ENCODE measurements around the gene GAPT. TPM values are rescaled to one million over a fixed set of nuclear protein-coding genes. Genes with fewer than 3 reads are reported as not detected.
A peak's percentile ranks its signal among the peaks of the same experiment; 100 is the strongest.

The GAPT gene
- polyA plus RNA-seq, 1 of the 3 experiments (the other 2 are of a cell fraction): not detected

DNA sequence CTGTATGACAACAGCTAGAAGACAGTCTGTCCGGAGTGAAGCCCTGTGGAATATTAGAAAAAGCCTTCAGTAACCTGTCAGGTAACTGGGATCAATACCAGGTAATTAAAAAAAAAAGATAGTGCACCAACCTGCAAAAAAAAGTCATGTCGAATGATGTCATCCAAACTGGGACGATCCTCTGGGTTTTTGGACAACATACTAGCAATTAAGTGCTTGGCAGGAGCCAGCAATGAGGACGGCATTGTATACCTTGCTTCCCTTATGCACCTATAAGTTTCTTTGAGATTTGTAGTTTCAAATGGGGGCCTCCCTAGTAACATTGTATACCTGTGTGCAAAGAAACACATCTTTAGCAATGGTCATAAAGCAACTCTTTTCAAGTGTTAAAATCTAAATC lies 34.2 kb upstream of the GAPT start:
- H3F3A ChIP-seq (replicated peaks; ENCODE audit: insufficient read depth): peaks cover 56% of the 10 kb centered on the region
- H4K20me1 ChIP-seq (ENCODE audit: insufficient read depth): peaks cover 69% of the 10 kb centered on the region
- DNase-seq: no peak

DNA sequence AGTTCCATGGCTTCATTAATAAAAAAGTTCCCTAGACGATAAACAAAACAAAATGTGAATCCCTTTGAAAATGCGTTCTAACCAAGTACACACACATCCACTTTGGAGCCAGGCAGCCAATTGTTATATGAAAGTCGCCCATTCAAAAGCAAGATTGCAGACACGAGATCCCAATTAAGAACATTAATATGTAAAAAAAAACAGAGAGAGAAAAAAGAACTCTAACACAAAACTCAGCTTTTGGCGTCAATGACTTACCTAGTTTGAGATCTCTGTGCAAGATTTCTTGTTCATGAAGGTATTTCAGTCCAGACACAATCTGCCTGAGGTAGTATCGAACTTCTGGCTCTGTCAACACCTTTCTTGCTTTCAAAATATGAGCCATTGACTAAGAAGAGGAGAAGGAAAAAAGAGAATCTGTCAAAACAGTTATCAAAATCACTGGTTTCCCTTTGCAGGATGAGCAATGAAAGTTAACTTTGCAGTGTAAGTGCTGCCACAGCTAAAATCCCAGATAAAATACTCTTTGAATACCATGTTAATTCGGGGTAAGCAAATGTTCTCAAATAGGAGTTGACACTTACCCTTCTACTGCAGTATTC lies 33.0 kb upstream of the GAPT start:
- no peak for DNase-seq
- Histone ChIP-seq H3K27me3 (ENCODE audit: insufficient read depth) (no peaks in the 10 kb centered on the region), H3K79me2 (ENCODE audit: insufficient read depth) (peaks cover 62% of the 10 kb centered on the region), H3F3A (replicated peaks; ENCODE audit: insufficient read depth) (peaks cover 46% of the 10 kb centered on the region), H2AFZ (ENCODE audit: low read depth) (no peak overlapping the region), H3K4me2 (peak overlapping the region; percentile 87), H3K9me2 (no peaks in the 10 kb centered on the region), H3K4me1 (ENCODE audit: control insufficient read depth in 1 of 2, insufficient read depth in 2 of 2, low read depth in 1 of 2, low read length in 1 of 2) (peaks cover 0 to 7% of the 10 kb centered on the region in 2 experiments; a peak in 2 of 4 replicates), H4K20me1 (ENCODE audit: insufficient read depth) (peaks cover 65% of the 10 kb centered on the region), H3K36me3 (replicated peaks in 1 of 2; ENCODE audit: control insufficient read depth in 1 of 2, insufficient read depth in 2 of 2, low read length in 1 of 2) (peaks cover 56% of the 10 kb centered on the region in 2 experiments), H3K9me3 (no peaks in the 10 kb centered on the region), H3K9ac (peak overlapping the region; percentile 95), H3K27ac (ENCODE audit: low read depth in 2 of 2, low read length in 1 of 2) (peak overlapping the region; percentile 85 to 87), H3K4me3 (ENCODE audit: low read depth in 2 of 2, low read length in 1 of 2) (peak overlapping the region; percentile 90 to 93)
- POLR2A ChIA-PET: no interaction called here
- CTCF ChIA-PET: interaction anchor here (4.3 to 6.1 kb wide), 5 partner anchors 9 to 1159 kb away, joined by 42 to 206 read pairs (median 68); no protein-coding TSS in a partner anchor
- TF ChIP-seq JUND (IDR thresholded peaks at IDR 0.05): no peak
- no peak for TF ChIP-seq SMC3 (IDR thresholded peaks at IDR 0.05; ENCODE audit: low read depth, low read length)
- TF ChIP-seq TCF12 (IDR thresholded peaks at IDR 0.05): no peak
- TF ChIP-seq, protein P1, sequence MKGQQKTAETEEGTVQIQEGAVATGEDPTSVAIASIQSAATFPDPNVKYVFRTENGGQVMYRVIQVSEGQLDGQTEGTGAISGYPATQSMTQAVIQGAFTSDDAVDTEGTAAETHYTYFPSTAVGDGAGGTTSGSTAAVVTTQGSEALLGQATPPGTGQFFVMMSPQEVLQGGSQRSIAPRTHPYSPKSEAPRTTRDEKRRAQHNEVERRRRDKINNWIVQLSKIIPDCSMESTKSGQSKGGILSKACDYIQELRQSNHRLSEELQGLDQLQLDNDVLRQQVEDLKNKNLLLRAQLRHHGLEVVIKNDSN (IDR thresholded peaks at IDR 0.05; ENCODE audit: borderline replicate concordance, low read depth): no peak
- no peak for TF ChIP-seq MEF2A (IDR thresholded peaks at IDR 0.05; ENCODE audit: borderline replicate concordance, low read depth)
- TF ChIP-seq, protein P2, sequence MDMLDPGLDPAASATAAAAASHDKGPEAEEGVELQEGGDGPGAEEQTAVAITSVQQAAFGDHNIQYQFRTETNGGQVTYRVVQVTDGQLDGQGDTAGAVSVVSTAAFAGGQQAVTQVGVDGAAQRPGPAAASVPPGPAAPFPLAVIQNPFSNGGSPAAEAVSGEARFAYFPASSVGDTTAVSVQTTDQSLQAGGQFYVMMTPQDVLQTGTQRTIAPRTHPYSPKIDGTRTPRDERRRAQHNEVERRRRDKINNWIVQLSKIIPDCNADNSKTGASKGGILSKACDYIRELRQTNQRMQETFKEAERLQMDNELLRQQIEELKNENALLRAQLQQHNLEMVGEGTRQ (IDR thresholded peaks at IDR 0.05; ENCODE audit: borderline replicate concordance, low read depth, low read length): no peak
- no peak for TF ChIP-seq RCOR1 (IDR thresholded peaks at IDR 0.05; ENCODE audit: low read length)
- TF ChIP-seq FOXJ3 (CRISPR knock-in tag; IDR thresholded peaks at IDR 0.05): no peak
- TF ChIP-seq, protein P3, sequence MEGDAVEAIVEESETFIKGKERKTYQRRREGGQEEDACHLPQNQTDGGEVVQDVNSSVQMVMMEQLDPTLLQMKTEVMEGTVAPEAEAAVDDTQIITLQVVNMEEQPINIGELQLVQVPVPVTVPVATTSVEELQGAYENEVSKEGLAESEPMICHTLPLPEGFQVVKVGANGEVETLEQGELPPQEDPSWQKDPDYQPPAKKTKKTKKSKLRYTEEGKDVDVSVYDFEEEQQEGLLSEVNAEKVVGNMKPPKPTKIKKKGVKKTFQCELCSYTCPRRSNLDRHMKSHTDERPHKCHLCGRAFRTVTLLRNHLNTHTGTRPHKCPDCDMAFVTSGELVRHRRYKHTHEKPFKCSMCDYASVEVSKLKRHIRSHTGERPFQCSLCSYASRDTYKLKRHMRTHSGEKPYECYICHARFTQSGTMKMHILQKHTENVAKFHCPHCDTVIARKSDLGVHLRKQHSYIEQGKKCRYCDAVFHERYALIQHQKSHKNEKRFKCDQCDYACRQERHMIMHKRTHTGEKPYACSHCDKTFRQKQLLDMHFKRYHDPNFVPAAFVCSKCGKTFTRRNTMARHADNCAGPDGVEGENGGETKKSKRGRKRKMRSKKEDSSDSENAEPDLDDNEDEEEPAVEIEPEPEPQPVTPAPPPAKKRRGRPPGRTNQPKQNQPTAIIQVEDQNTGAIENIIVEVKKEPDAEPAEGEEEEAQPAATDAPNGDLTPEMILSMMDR (IDR thresholded peaks at IDR 0.05): no peak
- TF ChIP-seq FOSL2 (IDR thresholded peaks at IDR 0.05; ENCODE audit: borderline replicate concordance, low read depth): no peak
- no peak for TF ChIP-seq TEAD4 (IDR thresholded peaks at IDR 0.05; ENCODE audit: borderline replicate concordance, insufficient read depth)
- no peak for TF ChIP-seq EP300 (IDR thresholded peaks at IDR 0.05; ENCODE audit: borderline replicate concordance in 1 of 2, low read depth in 1 of 2, low read length in 1 of 2)
- no peak for TF ChIP-seq GABPA (IDR thresholded peaks at IDR 0.05; ENCODE audit: low read depth)
- TF ChIP-seq, protein P4, sequence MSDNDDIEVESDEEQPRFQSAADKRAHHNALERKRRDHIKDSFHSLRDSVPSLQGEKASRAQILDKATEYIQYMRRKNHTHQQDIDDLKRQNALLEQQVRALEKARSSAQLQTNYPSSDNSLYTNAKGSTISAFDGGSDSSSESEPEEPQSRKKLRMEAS (IDR thresholded peaks at IDR 0.05; ENCODE audit: low read depth): no peak
- TF ChIP-seq RFX5 (IDR thresholded peaks at IDR 0.05; ENCODE audit: low read length): no peak
- no peak for TF ChIP-seq RXRA (IDR thresholded peaks at IDR 0.05; ENCODE audit: borderline replicate concordance, low read depth)
- TF ChIP-seq MXI1 (IDR thresholded peaks at IDR 0.05; ENCODE audit: low read depth, low read length): no peak
- TF ChIP-seq SIN3A (IDR thresholded peaks at IDR 0.05; ENCODE audit: borderline replicate concordance, low read depth, low read length): no peak; the same call in 1 of the 2 replicates
- TF ChIP-seq FOXM1 (IDR thresholded peaks at IDR 0.05; ENCODE audit: low read depth): no peak
- no peak for TF ChIP-seq TAF1 (IDR thresholded peaks at IDR 0.05; ENCODE audit: borderline replicate concordance, low read depth, low read length)
- 36% methylated on average over 7 of the region's 7 CpGs for WGBS (ENCODE audit: low lambda C conversion rate)

More for the DNA sequence above, 34.2 kb upstream of the GAPT start:
- TF ChIP-seq TAF1 (IDR thresholded peaks at IDR 0.05; ENCODE audit: borderline replicate concordance, low read depth, low read length) (0 out of 2 replicates have a peak, but pooled peaks have one; percentile 7), RXRA (IDR thresholded peaks at IDR 0.05; ENCODE audit: borderline replicate concordance, low read depth) (no peak)
- Histone ChIP-seq H3K4me1 (ENCODE audit: control insufficient read depth in 1 of 2, insufficient read depth in 2 of 2, low read depth in 1 of 2, low read length in 1 of 2) (peaks cover 0 to 2% of the 10 kb centered on the region in 2 experiments; a peak in 2 of 4 replicates), H3K9me3 (no peaks in the 10 kb centered on the region), H3K4me2 (peak overlapping the region; percentile 87), H3K9ac (peak overlapping the region; percentile 95), H3K27me3 (ENCODE audit: insufficient read depth) (no peaks in the 10 kb centered on the region), H3K36me3 (replicated peaks in 1 of 2; ENCODE audit: control insufficient read depth in 1 of 2, insufficient read depth in 2 of 2, low read length in 1 of 2) (peaks cover 61 to 65% of the 10 kb centered on the region in 2 experiments), H3K4me3 (ENCODE audit: low read depth in 2 of 2, low read length in 1 of 2) (peak overlapping the region; percentile 90 to 93), H3K79me2 (ENCODE audit: insufficient read depth) (peaks cover 62% of the 10 kb centered on the region), H3K9me2 (no peaks in the 10 kb centered on the region), H3K27ac (ENCODE audit: low read depth in 2 of 2, low read length in 1 of 2) (peak overlapping the region in 1 of 2 experiments; percentile 87; a peak in 3 of 4 replicates), H2AFZ (ENCODE audit: low read depth) (no peak overlapping the region)
- WGBS (ENCODE audit: low lambda C conversion rate): 70% methylated on average over 4 of the region's 4 CpGs
- ChIA-PET POLR2A (no interaction called here), CTCF (interaction anchor here (1.2 to 2.5 kb wide), 5 partner anchors 392 to 1159 kb away, joined by 4 to 13 read pairs (median 5); no protein-coding TSS in a partner anchor)

All from SK-N-SH (cell line).